ENCODE results near the gene MAP7D3. TPM values are rescaled to one million over a fixed set of nuclear protein-coding genes. Genes with fewer than 3 reads are reported as not detected.
"Not testable (repeated sequence)": the region's sequence is repeated elsewhere in the genome, so short reads cannot be mapped to it uniquely, and the experiment has no call there.

Gene MAP7D3
- total and polyA plus RNA-seq, 7 donors, result 0.92 to 21.0 (median 11.3) TPM

GRCh38 chrX:136256026-136256425 lies 4.8 kb upstream of the MAP7D3 start:
- H3K4me3 ChIP-seq, result no peak overlapping the region
- peak overlapping the region; percentile 44 to 65 (median 52) for H3K27ac ChIP-seq
- no peaks in the 10 kb centered on the region for H3K27me3 ChIP-seq
- H3K36me3 ChIP-seq, result no peaks in the 10 kb centered on the region
- WGBS, 2 donors, result 47 to 72% methylated on average over 7 of the region's 7 CpGs
- intact Hi-C loops (cut with DNase I), result loop anchor here (10.0 kb wide), 1 partner anchor 239 kb away; the partner anchor contains the start of gene HTATSF1
- no peaks in the 10 kb centered on the region for H3K9me3 ChIP-seq
- DNase-seq, result no peak
- TF ChIP-seq POLR2AphosphoS5 (IDR thresholded peaks at IDR 0.05) (no peak), EP300 (IDR thresholded peaks at IDR 0.05) (no peak), POLR2A (IDR thresholded peaks at IDR 0.05) (no peak)
- TF ChIP-seq, protein P1, sequence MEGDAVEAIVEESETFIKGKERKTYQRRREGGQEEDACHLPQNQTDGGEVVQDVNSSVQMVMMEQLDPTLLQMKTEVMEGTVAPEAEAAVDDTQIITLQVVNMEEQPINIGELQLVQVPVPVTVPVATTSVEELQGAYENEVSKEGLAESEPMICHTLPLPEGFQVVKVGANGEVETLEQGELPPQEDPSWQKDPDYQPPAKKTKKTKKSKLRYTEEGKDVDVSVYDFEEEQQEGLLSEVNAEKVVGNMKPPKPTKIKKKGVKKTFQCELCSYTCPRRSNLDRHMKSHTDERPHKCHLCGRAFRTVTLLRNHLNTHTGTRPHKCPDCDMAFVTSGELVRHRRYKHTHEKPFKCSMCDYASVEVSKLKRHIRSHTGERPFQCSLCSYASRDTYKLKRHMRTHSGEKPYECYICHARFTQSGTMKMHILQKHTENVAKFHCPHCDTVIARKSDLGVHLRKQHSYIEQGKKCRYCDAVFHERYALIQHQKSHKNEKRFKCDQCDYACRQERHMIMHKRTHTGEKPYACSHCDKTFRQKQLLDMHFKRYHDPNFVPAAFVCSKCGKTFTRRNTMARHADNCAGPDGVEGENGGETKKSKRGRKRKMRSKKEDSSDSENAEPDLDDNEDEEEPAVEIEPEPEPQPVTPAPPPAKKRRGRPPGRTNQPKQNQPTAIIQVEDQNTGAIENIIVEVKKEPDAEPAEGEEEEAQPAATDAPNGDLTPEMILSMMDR (IDR thresholded peaks at IDR 0.05), result no peak
- H3K4me1 ChIP-seq, result no peaks in the 10 kb centered on the region

- H3K9me3 ChIP-seq, result no peaks in the 10 kb centered on the region
- peak overlapping the region; percentile 44 to 65 (median 52) for H3K27ac ChIP-seq
- no peak overlapping the region for H3K4me3 ChIP-seq
- no peaks in the 10 kb centered on the region for H3K4me1 ChIP-seq
- intact Hi-C loops (cut with DNase I), result loop anchor here (10.0 kb wide), 1 partner anchor 239 kb away; the partner anchor contains the start of gene HTATSF1
- TF ChIP-seq POLR2AphosphoS5 (IDR thresholded peaks at IDR 0.05) (no peak), EP300 (IDR thresholded peaks at IDR 0.05) (no peak), POLR2A (IDR thresholded peaks at IDR 0.05) (no peak)
- TF ChIP-seq, protein P1 (IDR thresholded peaks at IDR 0.05), result no peak
- no peaks in the 10 kb centered on the region for H3K36me3 ChIP-seq
- WGBS, 2 donors, result 63 to 67% methylated on average over 5 of the region's 5 CpGs
- no peak for DNase-seq
- H3K27me3 ChIP-seq, result no peaks in the 10 kb centered on the region
These were observed 4.3 kb upstream of the MAP7D3 start for GRCh38 chrX:136255541-136255940.

- intact Hi-C loops (cut with DNase I), result loop anchor here (5.0 to 10.0 kb wide), 3 partner anchors 103 to 263 kb away; partner anchors contain the start of genes FHL1, HTATSF1 and SLC9A6
- TF ChIP-seq POLR2AphosphoS5 (IDR thresholded peaks at IDR 0.05) (peak in 3 of 4 donors; percentile 18 to 48 (median 21)), EP300 (IDR thresholded peaks at IDR 0.05) (no peak), POLR2A (IDR thresholded peaks at IDR 0.05) (no peak)
- no peaks in the 10 kb centered on the region for H3K36me3 ChIP-seq
- 6 to 7% methylated on average over 53 of the region's 53 CpGs for WGBS, 2 donors
- no peak for DNase-seq
- H3K4me3 ChIP-seq, result peak overlapping the region; percentile 64 to 79 (median 74)
- peak overlapping the region; percentile 86 to 91 (median 89) for H3K27ac ChIP-seq
- no peaks in the 10 kb centered on the region for H3K27me3 ChIP-seq
- no peaks in the 10 kb centered on the region for H3K9me3 ChIP-seq
- H3K4me1 ChIP-seq, result peaks cover 0 to 7% (median 0%) of the 10 kb centered on the region in 4 donors
These were observed 784 bp downstream of the MAP7D3 start for GRCh38 chrX:136250191-136251040.

GRCh38 chrX:136246201-136246600 lies 5.0 kb downstream of the MAP7D3 start:
- WGBS, 2 donors, result 81 to 87% methylated on average over 6 of the region's 6 CpGs
- Histone ChIP-seq H3K9me3 (no peaks in the 10 kb centered on the region), H3K27me3 (no peaks in the 10 kb centered on the region), H3K4me3 (no peak overlapping the region), H3K4me1 (peaks cover 0 to 7% (median 0%) of the 10 kb centered on the region in 4 donors), H3K27ac (no peak overlapping the region), H3K36me3 (peaks cover 0 to 30% (median 0%) of the 10 kb centered on the region in 4 donors)
- intact Hi-C loops (cut with DNase I), result no loop called here
- DNase-seq, result no peak
- TF ChIP-seq POLR2AphosphoS5 (IDR thresholded peaks at IDR 0.05) (no peak), POLR2A (IDR thresholded peaks at IDR 0.05) (no peak), EP300 (IDR thresholded peaks at IDR 0.05) (no peak)
- TF ChIP-seq, protein P1 (IDR thresholded peaks at IDR 0.05), result no peak

DNA sequence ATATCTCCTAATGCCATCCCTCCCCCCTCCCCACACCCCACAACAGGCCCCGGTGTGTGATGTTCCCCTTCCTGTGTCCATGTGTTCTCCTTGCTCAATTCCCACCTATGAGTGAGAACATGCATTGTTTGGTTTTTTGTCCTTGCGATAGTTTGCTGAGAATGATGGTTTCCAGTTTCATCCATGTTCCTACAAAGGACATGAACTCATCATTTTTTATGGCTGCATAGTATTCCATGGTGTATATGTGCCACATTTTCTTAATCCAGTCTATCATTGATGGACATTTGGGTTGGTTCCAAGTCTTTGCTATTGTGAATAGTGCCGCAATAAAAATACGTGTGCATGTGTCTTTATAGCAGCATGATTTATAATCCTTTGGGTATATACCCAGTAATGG lies 13.4 kb downstream of the MAP7D3 start:
- H3K4me1 ChIP-seq; H3K9me3 ChIP-seq; intact Hi-C loops (cut with DNase I); H3K4me3 ChIP-seq; H3K27ac ChIP-seq; DNase-seq; H3K27me3 ChIP-seq: not testable (repeated sequence)
- WGBS, 2 donors, result 93% methylated on average over 2 of the region's 4 CpGs
- peaks cover 0 to 40% (median 2%) of the 10 kb centered on the region in 4 donors for H3K36me3 ChIP-seq

Data from sigmoid colon (tissue), 7 donors.